ENCODE data around the gene PRR9. TPM values are rescaled to one million over a fixed set of nuclear protein-coding genes. Genes with fewer than 3 reads are reported as not detected.

Gene PRR9
- total and polyA plus RNA-seq, 2 donors (not counting 1 experiment from before 2014, with no cell fraction given): not detected

DNA sequence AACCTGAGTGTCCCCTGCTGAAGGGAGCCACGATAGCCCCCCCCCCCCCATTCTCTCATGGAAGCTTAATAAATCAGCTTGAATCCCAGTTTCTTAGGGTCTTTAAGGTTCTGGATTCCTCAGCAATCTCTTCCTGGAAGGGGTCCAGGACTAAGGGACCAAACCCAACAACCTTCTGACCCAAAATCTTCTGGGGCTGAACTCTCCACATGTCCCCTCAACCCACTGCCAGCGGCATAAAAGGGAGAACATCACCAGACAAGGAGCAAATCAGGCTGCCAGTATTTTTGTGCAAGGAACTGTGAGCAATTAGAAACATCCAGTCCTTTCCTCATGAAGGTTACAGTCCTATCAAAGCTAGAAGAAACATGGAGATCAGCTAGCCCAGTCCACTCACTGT, 29.4 kb downstream of the PRR9 start:
- TF ChIP-seq, protein P1, sequence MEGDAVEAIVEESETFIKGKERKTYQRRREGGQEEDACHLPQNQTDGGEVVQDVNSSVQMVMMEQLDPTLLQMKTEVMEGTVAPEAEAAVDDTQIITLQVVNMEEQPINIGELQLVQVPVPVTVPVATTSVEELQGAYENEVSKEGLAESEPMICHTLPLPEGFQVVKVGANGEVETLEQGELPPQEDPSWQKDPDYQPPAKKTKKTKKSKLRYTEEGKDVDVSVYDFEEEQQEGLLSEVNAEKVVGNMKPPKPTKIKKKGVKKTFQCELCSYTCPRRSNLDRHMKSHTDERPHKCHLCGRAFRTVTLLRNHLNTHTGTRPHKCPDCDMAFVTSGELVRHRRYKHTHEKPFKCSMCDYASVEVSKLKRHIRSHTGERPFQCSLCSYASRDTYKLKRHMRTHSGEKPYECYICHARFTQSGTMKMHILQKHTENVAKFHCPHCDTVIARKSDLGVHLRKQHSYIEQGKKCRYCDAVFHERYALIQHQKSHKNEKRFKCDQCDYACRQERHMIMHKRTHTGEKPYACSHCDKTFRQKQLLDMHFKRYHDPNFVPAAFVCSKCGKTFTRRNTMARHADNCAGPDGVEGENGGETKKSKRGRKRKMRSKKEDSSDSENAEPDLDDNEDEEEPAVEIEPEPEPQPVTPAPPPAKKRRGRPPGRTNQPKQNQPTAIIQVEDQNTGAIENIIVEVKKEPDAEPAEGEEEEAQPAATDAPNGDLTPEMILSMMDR (conservative IDR thresholded peaks at IDR 0.05 in 1 of 2, IDR thresholded peaks at IDR 0.05 in 1 of 2; ENCODE audit: low read depth in 1 of 2, low read length in 2 of 2): no peak
- no peak for TF ChIP-seq EZH2 (IDR thresholded peaks at IDR 0.05; ENCODE audit: low read length, missing control alignments)

DNA sequence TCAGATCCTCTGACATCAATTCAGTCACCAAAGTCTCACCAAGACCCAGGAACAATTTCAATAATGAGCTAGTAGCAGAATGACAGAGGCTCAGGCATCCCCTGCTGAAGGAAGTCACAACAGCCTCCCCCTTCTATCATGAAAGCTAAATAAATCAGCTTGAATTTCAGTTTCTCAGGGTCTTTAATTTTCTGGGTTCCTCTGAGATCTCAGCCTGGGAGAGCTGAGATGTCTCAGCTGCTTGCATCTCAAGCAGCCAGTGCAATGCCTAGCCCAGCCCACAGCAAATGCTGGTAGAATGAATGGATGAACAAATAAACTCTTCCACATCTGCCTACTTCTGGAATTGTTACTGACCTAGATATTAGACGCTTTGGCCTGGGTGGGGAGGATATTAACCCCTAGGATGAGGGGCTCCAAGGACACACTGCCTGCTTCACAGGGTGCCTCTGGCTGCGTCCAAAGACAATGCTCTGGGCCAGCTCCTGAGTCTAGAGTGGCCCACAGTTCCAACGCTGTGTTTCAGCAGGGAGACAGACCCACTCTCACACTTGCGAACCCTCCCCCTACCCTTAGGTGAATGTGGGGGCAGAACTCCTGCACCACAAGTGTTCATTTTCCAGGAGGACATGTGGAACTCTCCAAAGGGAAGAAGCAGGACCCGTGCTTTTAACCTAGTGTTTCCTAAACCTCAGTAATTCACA, 30.9 kb downstream of the PRR9 start:
- no peaks in the 10 kb centered on the region for H3K4me1 ChIP-seq (ENCODE audit: control insufficient read depth, extremely low read depth, insufficient read depth, low read length)

More for the DNA sequence above, 29.4 kb downstream of the PRR9 start:
- H3K36me3 ChIP-seq (ENCODE audit: control insufficient read depth, insufficient read depth, low read length): no peaks in the 10 kb centered on the region
- no peak overlapping the region for H3K9ac ChIP-seq (ENCODE audit: insufficient read depth, low read length)
- no peaks in the 10 kb centered on the region for H3K27me3 ChIP-seq (ENCODE audit: control insufficient read depth, insufficient read depth, low read length)
- no peaks in the 10 kb centered on the region for H3K4me1 ChIP-seq (ENCODE audit: control insufficient read depth, extremely low read depth, insufficient read depth, low read length)
- H3K27ac ChIP-seq (ENCODE audit: insufficient read depth, low read length): no peak overlapping the region
- no peak for DNase-seq (ENCODE audit: low read depth in 2 of 2)
- no peak overlapping the region for H3K4me3 ChIP-seq (replicated peaks in 1 of 4; ENCODE audit: control extremely low read depth in 1 of 4, insufficient read depth in 1 of 4, low read depth in 3 of 4, low read length in 4 of 4)
- H3K79me2 ChIP-seq (ENCODE audit: control insufficient read depth, insufficient read depth, low read length): no peaks in the 10 kb centered on the region
- H4K20me1 ChIP-seq (ENCODE audit: control insufficient read depth, extremely low read depth, insufficient read depth, low read length): no peaks in the 10 kb centered on the region
- no peaks in the 10 kb centered on the region for H3K9me3 ChIP-seq (ENCODE audit: control insufficient read depth, insufficient read depth, low read depth, low read length)
- no peak overlapping the region for H3K4me2 ChIP-seq (ENCODE audit: extremely low read depth, insufficient read depth, low read length)
- no peak overlapping the region for H2AFZ ChIP-seq (ENCODE audit: low read length)

DNA sequence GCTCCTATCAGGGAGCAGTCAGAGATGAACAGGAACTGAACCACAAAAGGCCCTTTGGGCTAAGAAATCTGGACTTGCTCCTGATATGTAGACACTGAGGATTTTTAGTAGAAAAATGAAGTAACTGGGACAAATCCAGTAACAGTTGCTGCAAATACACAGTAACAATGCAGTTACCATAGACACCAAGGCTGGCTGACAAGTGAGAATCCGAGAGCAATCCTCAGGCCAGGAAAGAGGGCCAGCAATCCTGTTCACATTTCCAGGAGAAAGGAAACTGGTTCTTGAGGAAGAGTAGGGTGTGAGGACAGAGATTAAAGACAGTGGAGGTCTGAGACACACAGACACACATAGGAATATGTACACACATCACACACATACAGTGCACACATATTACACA, 32.8 kb downstream of the PRR9 start:
- H3K9ac ChIP-seq (ENCODE audit: insufficient read depth, low read length): no peak overlapping the region
- no peaks in the 10 kb centered on the region for H3K27me3 ChIP-seq (ENCODE audit: control insufficient read depth, insufficient read depth, low read length)
- H3K9me3 ChIP-seq (ENCODE audit: control insufficient read depth, insufficient read depth, low read depth, low read length): no peaks in the 10 kb centered on the region
- DNase-seq (ENCODE audit: low read depth in 2 of 2): no peak
- no peak overlapping the region for H3K4me3 ChIP-seq (replicated peaks in 1 of 4; ENCODE audit: control extremely low read depth in 1 of 4, insufficient read depth in 1 of 4, low read depth in 3 of 4, low read length in 4 of 4)
- no peaks in the 10 kb centered on the region for H3K79me2 ChIP-seq (ENCODE audit: control insufficient read depth, insufficient read depth, low read length)
- no peak for TF ChIP-seq EZH2 (IDR thresholded peaks at IDR 0.05; ENCODE audit: low read length, missing control alignments)
- TF ChIP-seq, protein P1 (conservative IDR thresholded peaks at IDR 0.05 in 1 of 2, IDR thresholded peaks at IDR 0.05 in 1 of 2; ENCODE audit: low read depth in 1 of 2, low read length in 2 of 2): no peak
- H3K4me1 ChIP-seq (ENCODE audit: control insufficient read depth, extremely low read depth, insufficient read depth, low read length): no peaks in the 10 kb centered on the region
- no peak overlapping the region for H3K27ac ChIP-seq (ENCODE audit: insufficient read depth, low read length)
- H3K36me3 ChIP-seq (ENCODE audit: control insufficient read depth, insufficient read depth, low read length): no peaks in the 10 kb centered on the region
- H2AFZ ChIP-seq (ENCODE audit: low read length): no peak overlapping the region
- H3K4me2 ChIP-seq (ENCODE audit: extremely low read depth, insufficient read depth, low read length): no peak overlapping the region
- H4K20me1 ChIP-seq (ENCODE audit: control insufficient read depth, extremely low read depth, insufficient read depth, low read length): no peaks in the 10 kb centered on the region

More for the DNA sequence above, 30.9 kb downstream of the PRR9 start:
- TF ChIP-seq EZH2 (IDR thresholded peaks at IDR 0.05; ENCODE audit: low read length, missing control alignments): no peak
- TF ChIP-seq, protein P1 (conservative IDR thresholded peaks at IDR 0.05 in 1 of 2, IDR thresholded peaks at IDR 0.05 in 1 of 2; ENCODE audit: low read depth in 1 of 2, low read length in 2 of 2): no peak
- Histone ChIP-seq H3K4me2 (ENCODE audit: extremely low read depth, insufficient read depth, low read length) (no peak overlapping the region), H3K9me3 (ENCODE audit: control insufficient read depth, insufficient read depth, low read depth, low read length) (no peaks in the 10 kb centered on the region), H3K27ac (ENCODE audit: insufficient read depth, low read length) (no peak overlapping the region), H3K4me3 (replicated peaks in 1 of 4; ENCODE audit: control extremely low read depth in 1 of 4, insufficient read depth in 1 of 4, low read depth in 3 of 4, low read length in 4 of 4) (no peak overlapping the region), H3K36me3 (ENCODE audit: control insufficient read depth, insufficient read depth, low read length) (no peaks in the 10 kb centered on the region), H4K20me1 (ENCODE audit: control insufficient read depth, extremely low read depth, insufficient read depth, low read length) (no peaks in the 10 kb centered on the region), H2AFZ (ENCODE audit: low read length) (no peak overlapping the region), H3K9ac (ENCODE audit: insufficient read depth, low read length) (no peak overlapping the region), H3K79me2 (ENCODE audit: control insufficient read depth, insufficient read depth, low read length) (no peaks in the 10 kb centered on the region), H3K27me3 (ENCODE audit: control insufficient read depth, insufficient read depth, low read length) (no peaks in the 10 kb centered on the region)
- DNase-seq (ENCODE audit: low read depth in 2 of 2): no peak

Measured in fibroblast of lung (primary cell).